H9 (cell line): ENCODE measurements around the gene ACAP1. TPM values are rescaled to one million over a fixed set of nuclear protein-coding genes. Genes with fewer than 3 reads are reported as not detected.

Experiments used
- DNase-seq: peaks from one replicate; pipeline ENCODE4 v3.0.0-alpha.2; 2017
- H2AFZ ChIP-seq: one replicate; pipeline ENCODE4 v1.6.1; 2013; ENCODE audit warnings: mild to moderate bottlenecking, low read length, control low read depth, moderate library complexity
- H2AK5ac ChIP-seq: 2 replicates; pipeline ENCODE4 v1.6.1; 2013; ENCODE audit warnings: low read length, control low read depth, mixed read lengths; ENCODE audit not compliant: insufficient read length
- H2BK120ac ChIP-seq: one replicate; pipeline ENCODE4 v1.6.1; 2013; ENCODE audit warnings: low read depth, mild to moderate bottlenecking, low read length, control low read depth, inconsistent platforms; ENCODE audit not compliant: poor library complexity, severe bottlenecking
- H2BK12ac ChIP-seq: 2 replicates; pipeline ENCODE4 v1.6.1; 2013; ENCODE audit warnings: low read length, control low read depth, mixed read lengths, low read depth; ENCODE audit not compliant: insufficient read length
- H2BK15ac ChIP-seq: 2 replicates; pipeline ENCODE4 v1.6.1; 2013; ENCODE audit warnings: low read depth, low read length, control low read depth
- H2BK20ac ChIP-seq: one replicate; pipeline ENCODE4 v1.6.1; 2013; ENCODE audit warnings: low read depth, mild to moderate bottlenecking, low read length, control low read depth, inconsistent platforms; ENCODE audit not compliant: poor library complexity, severe bottlenecking
- H2BK5ac ChIP-seq: 2 replicates; pipeline ENCODE4 v1.6.1; 2013; ENCODE audit warnings: low read length, control low read depth, mixed read lengths; ENCODE audit not compliant: insufficient read length
- H3K14ac ChIP-seq: 2 replicates; pipeline ENCODE4 v1.6.1; 2013; ENCODE audit warnings: low read length, control low read depth; ENCODE audit not compliant: insufficient read depth
- H3K18ac ChIP-seq: 2 replicates; pipeline ENCODE4 v1.6.1; 2013; ENCODE audit warnings: low read depth, mild to moderate bottlenecking, mixed read lengths, low read length, control low read depth; ENCODE audit not compliant: insufficient read length
- H3K23ac ChIP-seq: 2 replicates; pipeline ENCODE4 v1.6.1; 2013; ENCODE audit warnings: low read length, control low read depth, mixed read lengths, low read depth; ENCODE audit not compliant: insufficient read length
- H3K23me2 ChIP-seq: 2 replicates; pipeline ENCODE4 v1.6.1; 2013; ENCODE audit warnings: low read depth, mild to moderate bottlenecking, mixed read lengths, low read length, control low read depth; ENCODE audit not compliant: insufficient read length, poor library complexity, severe bottlenecking
- H3K27ac ChIP-seq: 2 replicates; pipeline ENCODE4 v1.5.1; 2013; ENCODE audit warnings: low read length, control low read depth, mixed read lengths, low read depth; ENCODE audit not compliant: insufficient read length
- H3K27me3 ChIP-seq: 2 replicates; pipeline ENCODE4 v1.6.1; 2013; ENCODE audit warnings: low read length, control low read depth, inconsistent platforms; ENCODE audit not compliant: insufficient read depth
- H3K4ac ChIP-seq: 2 replicates; pipeline ENCODE4 v1.6.1; 2013; ENCODE audit warnings: low read depth, mild to moderate bottlenecking, control low read depth, inconsistent platforms, low read length, moderate library complexity
- H3K4me1 ChIP-seq: 2 replicates; pipeline ENCODE4 v1.6.1; 2013; ENCODE audit warnings: low read length, control low read depth, inconsistent platforms; ENCODE audit not compliant: insufficient read depth
- H3K4me2 ChIP-seq: 2 replicates; pipeline ENCODE4 v1.6.1; 2013; ENCODE audit warnings: low read length, control low read depth, mixed read lengths; ENCODE audit not compliant: insufficient read length, insufficient read depth
- H3K56ac ChIP-seq: 2 replicates; pipeline ENCODE4 v1.6.1; 2013; ENCODE audit warnings: low read depth, mild to moderate bottlenecking, mixed read lengths, low read length, control low read depth; ENCODE audit not compliant: insufficient read length
- H3K79me1 ChIP-seq: 2 replicates; pipeline ENCODE4 v1.6.1; 2013; ENCODE audit warnings: low read depth, mild to moderate bottlenecking, moderate library complexity, low read length, control low read depth, inconsistent platforms; ENCODE audit not compliant: insufficient read depth, poor library complexity, severe bottlenecking
- H3K79me2 ChIP-seq: 2 replicates; pipeline ENCODE4 v1.6.1; 2013; ENCODE audit warnings: low read length, control low read depth, inconsistent platforms; ENCODE audit not compliant: insufficient read depth
- H3K9ac ChIP-seq: 2 replicates; pipeline ENCODE4 v1.6.1; 2013; ENCODE audit warnings: low read length, control low read depth, mixed read lengths; ENCODE audit not compliant: insufficient read length; ENCODE audit errors: extremely low read depth
- H3K9me3 ChIP-seq: one replicate; pipeline ENCODE4 v1.6.1; 2013; ENCODE audit warnings: low read depth, low read length, inconsistent platforms; ENCODE audit not compliant: control insufficient read depth
- H3T11ph ChIP-seq: one replicate; pipeline ENCODE4 v1.6.1; 2013; ENCODE audit warnings: mild to moderate bottlenecking, low read length, control low read depth, inconsistent platforms
- H4K20me1 ChIP-seq: one replicate; pipeline ENCODE4 v1.6.1; 2013; ENCODE audit not compliant: control insufficient read depth, insufficient read length, insufficient read depth
- H4K5ac ChIP-seq: 2 replicates; pipeline ENCODE4 v1.6.1; 2013; ENCODE audit warnings: low read depth, mild to moderate bottlenecking, mixed read lengths, low read length, control low read depth; ENCODE audit not compliant: insufficient read length
- H4K8ac ChIP-seq: replicated peaks from 2 replicates; pipeline ENCODE4 v1.6.1; 2013; ENCODE audit warnings: low read length, control low read depth, mixed read lengths, low read depth; ENCODE audit not compliant: insufficient read length
- H4K91ac ChIP-seq: 2 replicates; pipeline ENCODE4 v1.6.1; 2013; ENCODE audit warnings: low read depth, mild to moderate bottlenecking, moderate library complexity, mixed read lengths, low read length, control low read depth; ENCODE audit not compliant: insufficient read length
- H3K27ac Mint-ChIP-seq, 3 experiments: 2 replicates in 2 of 3; 3 replicates in 1 of 3; pipeline ENCODE4 v1.8.0; 2020 to 2021; ENCODE audit warnings: mixed read lengths in 3 of 3, mild to moderate bottlenecking in 1 of 3, moderate library complexity in 1 of 3
- H3K27me3 Mint-ChIP-seq: 2 replicates; pipeline ENCODE4 v1.8.0; 2021; ENCODE audit warnings: low read depth, mild to moderate bottlenecking, moderate library complexity, mixed read lengths
- H3K36me3 Mint-ChIP-seq, 3 experiments: 2 replicates in 2 of 3; 3 replicates in 1 of 3; pipeline ENCODE4 v1.8.0; 2020 to 2021; ENCODE audit warnings: low read depth in 3 of 3, mixed read lengths in 3 of 3; ENCODE audit not compliant: insufficient read depth in 1 of 3
- H3K4me1 Mint-ChIP-seq, 2 experiments: 2 replicates each; pipeline ENCODE4 v1.8.0; 2020; ENCODE audit warnings: mixed read lengths in 2 of 2
- H3K4me3 Mint-ChIP-seq, 2 experiments: 2 replicates in 1 of 2; 3 replicates in 1 of 2; pipeline ENCODE4 v1.8.0; 2020 to 2021; ENCODE audit warnings: mild to moderate bottlenecking in 2 of 2, mixed read lengths in 2 of 2, moderate library complexity in 1 of 2
- H3K9me3 Mint-ChIP-seq, 2 experiments: 2 replicates in 1 of 2; 3 replicates in 1 of 2; pipeline ENCODE4 v1.8.0; 2020; ENCODE audit warnings: mild to moderate bottlenecking in 2 of 2, mixed read lengths in 2 of 2, moderate library complexity in 1 of 2
- CTCF ChIP-seq: fragments of 200-600 bp; sonication (generic); conservative IDR thresholded peaks from 3 replicates; pipeline ENCODE4 v1.8.0; 2021; ENCODE audit warnings: antibody characterized with exemption, mild to moderate bottlenecking
- WGBS: extraction: QIAGEN DNeasy Blood & Tissue Kit; methylation state at CpG from one replicate; pipeline ENCODE4 v1.1.7; 2013; ENCODE audit warnings: missing lambda C conversion rate, low lambda C conversion rate, mixed read lengths; ENCODE audit not compliant: insufficient read length; ENCODE audit errors: extremely low coverage; 5-methylcytosine and 5-hydroxymethylcytosine counted together
- total RNA-seq: library from RNA; stranded (reverse); gene quantifications from 2 replicates; pipeline ENCODE4 v1.2.1, GENCODE V29; 2021

Gene ACAP1
- total RNA-seq, 1 experiment from 2014 or later = 18.2 TPM

DNA sequence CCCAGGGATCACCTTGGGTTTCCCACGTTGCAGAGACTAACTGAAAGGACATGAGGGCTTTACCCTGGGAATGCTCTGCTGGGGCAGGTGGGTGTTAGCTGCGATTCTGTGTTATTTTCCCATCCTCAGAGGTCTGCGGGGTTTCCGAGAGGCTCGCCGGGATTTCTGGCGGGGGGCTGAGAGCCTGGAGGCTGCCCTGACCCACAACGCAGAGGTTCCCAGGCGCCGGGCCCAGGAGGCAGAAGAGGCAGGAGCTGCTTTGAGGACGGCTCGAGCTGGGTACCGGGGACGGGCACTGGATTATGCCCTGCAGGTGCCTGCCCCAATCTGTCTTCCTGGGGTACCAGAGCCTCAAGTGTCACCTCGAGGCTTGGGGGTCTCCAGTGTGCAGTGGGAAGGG is 6.9 kb downstream of the ACAP1 start:
- Histone ChIP-seq H3K27me3 (no peaks in the 10 kb centered on the region), H3K23me2 (no peaks in the 10 kb centered on the region), H2BK120ac (no peak overlapping the region), H3K4me2 (no peak overlapping the region), H2AFZ (no peak overlapping the region), H3K9ac (no peak overlapping the region), H3K9me3 (no peaks in the 10 kb centered on the region), H2BK15ac (no peak overlapping the region), H4K5ac (no peak overlapping the region), H3K56ac (no peak overlapping the region), H3K27ac (no peak overlapping the region), H3K79me1 (no peaks in the 10 kb centered on the region), H3T11ph (no peak overlapping the region), H4K91ac (no peak overlapping the region), H3K79me2 (no peaks in the 10 kb centered on the region), H3K18ac (no peak overlapping the region), H2BK5ac (no peak overlapping the region), H4K20me1 (no peaks in the 10 kb centered on the region), H2BK20ac (no peak overlapping the region), H3K4ac (no peak overlapping the region), H2BK12ac (no peak overlapping the region), H4K8ac (no peak overlapping the region), H3K14ac (no peak overlapping the region), H3K23ac (no peak overlapping the region), H2AK5ac (no peak overlapping the region), H3K4me1 (no peaks in the 10 kb centered on the region)
- Mint-ChIP-seq H3K4me1 (no peaks in the 10 kb centered on the region), H3K9me3 (no peaks in the 10 kb centered on the region), H3K27me3 (no peaks in the 10 kb centered on the region; the same call in 1 of the 2 replicates), H3K4me3 (peak overlapping the region in 1 of 2 experiments; percentile 28; a peak in 1 of 5 replicates), H3K27ac (peak overlapping the region in 2 of 3 experiments; percentile 15 to 38; a peak in 2 of 7 replicates), H3K36me3 (peaks cover 0 to 2% (median 0%) of the 10 kb centered on the region in 3 experiments; a peak in 2 of 7 replicates)
- no CpG with 5 or more reads among the region's 15 CpGs for WGBS
- no peak for DNase-seq
- TF ChIP-seq CTCF = no peak
